Hepatocyte (in vitro differentiated cells): ENCODE measurements around the gene EFR3B. TPM values are rescaled to one million over a fixed set of nuclear protein-coding genes. Genes with fewer than 3 reads are reported as not detected.

ENCODE experiments used
- DNase-seq: peaks from one replicate; pipeline ENCODE4 v3.0.0-alpha.2; 2016; ENCODE audit warnings: low spot score
- H2AFZ ChIP-seq: fragments of 200-600 bp; sonication (generic); 2 replicates; pipeline ENCODE4 v1.6.0; 2016; ENCODE audit warnings: antibody characterized with exemption, mild to moderate bottlenecking
- H3K27ac ChIP-seq: fragments of 200-600 bp; sonication (generic); 2 replicates; pipeline ENCODE4 v1.5.1; 2016; ENCODE audit warnings: mild to moderate bottlenecking
- H3K27me3 ChIP-seq: fragments of 200-600 bp; sonication (generic); 2 replicates; pipeline ENCODE4 v1.6.1; 2016
- H3K36me3 ChIP-seq: fragments of 200-600 bp; sonication (generic); replicated peaks from 2 replicates; pipeline ENCODE4 v1.5.1; 2016; ENCODE audit warnings: low read depth; ENCODE audit not compliant: insufficient read depth
- H3K4me1 ChIP-seq: fragments of 200-600 bp; sonication (generic); 2 replicates; pipeline ENCODE4 v1.5.1; 2016; ENCODE audit warnings: mild to moderate bottlenecking, moderate library complexity; ENCODE audit not compliant: insufficient read depth
- H3K4me2 ChIP-seq: fragments of 200-600 bp; sonication (generic); 2 replicates; pipeline ENCODE4 v1.6.0; 2016
- H3K4me3 ChIP-seq: fragments of 200-600 bp; sonication (generic); 2 replicates; pipeline ENCODE4 v1.5.1; 2016; ENCODE audit warnings: mild to moderate bottlenecking
- H3K79me2 ChIP-seq: fragments of 200-600 bp; sonication (generic); 2 replicates; pipeline ENCODE4 v1.6.0; 2017; ENCODE audit warnings: mild to moderate bottlenecking
- H3K9me2 ChIP-seq: fragments of 200-600 bp; sonication (generic); replicated peaks from 2 replicates; pipeline ENCODE4 v1.6.0; 2017; ENCODE audit warnings: mild to moderate bottlenecking; ENCODE audit not compliant: insufficient read depth
- H3K9me3 ChIP-seq: fragments of 200-600 bp; sonication (generic); 2 replicates; pipeline ENCODE4 v1.5.1; 2016; ENCODE audit warnings: low read depth, mild to moderate bottlenecking
- H4K20me1 ChIP-seq: fragments of 200-600 bp; sonication (generic); 2 replicates; pipeline ENCODE4 v1.6.0; 2016; ENCODE audit warnings: mild to moderate bottlenecking; ENCODE audit not compliant: insufficient read depth, poor library complexity, severe bottlenecking
- CTCF ChIP-seq: fragments of 200-600 bp; sonication (generic); IDR thresholded peaks from 2 replicates; pipeline ENCODE4 v1.5.1; 2016; ENCODE audit warnings: antibody characterized with exemption, mild to moderate bottlenecking; ENCODE audit not compliant: poor library complexity
- EZH2 ChIP-seq: fragments of 200-600 bp; sonication (generic); IDR thresholded peaks from 2 replicates; pipeline ENCODE4 v1.6.1; 2016; ENCODE audit warnings: antibody characterized with exemption, mild to moderate bottlenecking, borderline replicate concordance
- EZH2phosphoT487 ChIP-seq: fragments of 200-600 bp; sonication (generic); IDR thresholded peaks from one replicate; pipeline ENCODE4 v1.6.1; 2018; ENCODE audit warnings: antibody characterized with exemption, mild to moderate bottlenecking, low read depth, moderate library complexity; ENCODE audit not compliant: unreplicated experiment, severe bottlenecking
- WGBS: methylation state at CpG from one replicate; pipeline ENCODE4 v1.1.6; 2016; ENCODE audit warnings: low lambda C conversion rate; ENCODE audit errors: missing lambda C conversion rate; 5-methylcytosine and 5-hydroxymethylcytosine counted together
- polyA plus RNA-seq: library from polyadenylated mRNA; unstranded; fragments of >200 nt; fragmentation: Nextera tagmentation; extraction: Ambion mirVana; gene quantifications from 2 replicates; pipeline ENCODE4 v1.2.1, GENCODE V29; 2016
- total RNA-seq: library from RNA; depleted of rRNA; stranded (reverse); fragments of >200 nt; gene quantifications from 2 replicates; pipeline ENCODE4 v1.2.3, GENCODE V29; 2014

EFR3B gene
- total and polyA plus RNA-seq, 2 experiments from 2014 or later: 1.1 to 2.0 TPM

- Histone ChIP-seq H3K4me2 (no peak overlapping the region), H3K27me3 (no peaks in the 10 kb centered on the region), H3K9me2 (no peaks in the 10 kb centered on the region), H3K4me3 (no peak overlapping the region), H2AFZ (no peak overlapping the region), H4K20me1 (no peaks in the 10 kb centered on the region), H3K9me3 (no peaks in the 10 kb centered on the region), H3K79me2 (no peaks in the 10 kb centered on the region), H3K27ac (no peak overlapping the region), H3K36me3 (no peaks in the 10 kb centered on the region), H3K4me1 (no peaks in the 10 kb centered on the region)
- TF ChIP-seq EZH2: no peak
- no peak for TF ChIP-seq EZH2phosphoT487
- no peak for TF ChIP-seq CTCF
- WGBS: 91% methylated on average over 12 of the region's 12 CpGs
- no peak for DNase-seq
These were observed 109.8 kb downstream of the EFR3B start for GRCh38 chr2:25151718-25152117.

- WGBS: 94% methylated on average over 10 of the region's 10 CpGs
- no peak overlapping the region for H3K27ac ChIP-seq
- no peak overlapping the region for H3K4me3 ChIP-seq
- no peaks in the 10 kb centered on the region for H4K20me1 ChIP-seq
- no peak overlapping the region for H3K4me2 ChIP-seq
- H3K36me3 ChIP-seq: no peaks in the 10 kb centered on the region
- no peaks in the 10 kb centered on the region for H3K4me1 ChIP-seq
- no peak for TF ChIP-seq CTCF
- TF ChIP-seq EZH2phosphoT487: no peak
- no peak for TF ChIP-seq EZH2
- no peaks in the 10 kb centered on the region for H3K27me3 ChIP-seq
- no peak for DNase-seq
- H3K9me3 ChIP-seq: no peaks in the 10 kb centered on the region
- H2AFZ ChIP-seq: no peak overlapping the region
- no peaks in the 10 kb centered on the region for H3K79me2 ChIP-seq
- H3K9me2 ChIP-seq: no peaks in the 10 kb centered on the region
These were observed 113.5 kb downstream of the EFR3B start for GRCh38 chr2:25155401-25155800.

- no peaks in the 10 kb centered on the region for H3K79me2 ChIP-seq
- no peak for DNase-seq
- no peaks in the 10 kb centered on the region for H3K9me3 ChIP-seq
- H2AFZ ChIP-seq: no peak overlapping the region
- H3K4me1 ChIP-seq: no peaks in the 10 kb centered on the region
- H3K27me3 ChIP-seq: no peaks in the 10 kb centered on the region
- H3K27ac ChIP-seq: no peak overlapping the region
- H4K20me1 ChIP-seq: no peaks in the 10 kb centered on the region
- no peaks in the 10 kb centered on the region for H3K9me2 ChIP-seq
- 93% methylated on average over 11 of the region's 11 CpGs for WGBS
- H3K36me3 ChIP-seq: no peaks in the 10 kb centered on the region
- no peak for TF ChIP-seq EZH2
- TF ChIP-seq EZH2phosphoT487: no peak
- no peak for TF ChIP-seq CTCF
- no peak overlapping the region for H3K4me2 ChIP-seq
- no peak overlapping the region for H3K4me3 ChIP-seq
These were observed 116.4 kb downstream of the EFR3B start for GRCh38 chr2:25158096-25158852.
